Kidney (tissue), 14 donors: ENCODE measurements around the gene CD200R1L. TPM values are rescaled to one million over a fixed set of nuclear protein-coding genes. Genes with fewer than 3 reads are reported as not detected.

Experiments
- DNase-seq, 5 donors: peaks; one replicate each; pipeline ENCODE4 v3.0.0-alpha.2; 2013 to 2020
- FAIRE-seq: peaks from 2 replicates; lab custom pipeline; 2012; peaks lifted over from hg19 to GRCh38; lab: Jason Lieb, UNC
- H3K27ac ChIP-seq, 2 donors: one replicate each; pipeline ENCODE4 v1.7.0; 2013; ENCODE audit warnings: low read depth in 2 of 2, low read length in 2 of 2, inconsistent platforms in 1 of 2
- H3K27me3 ChIP-seq: one replicate; pipeline ENCODE4 v1.7.1; 2013; ENCODE audit warnings: low read length, inconsistent platforms; ENCODE audit not compliant: control insufficient read depth, insufficient read depth
- H3K36me3 ChIP-seq, 3 donors: one replicate each; pipeline versions ENCODE4 v1.7.0 to v1.7.1; 2013; ENCODE audit warnings: low read length in 3 of 3, control low read depth in 1 of 3, inconsistent platforms in 1 of 3; ENCODE audit not compliant: insufficient read depth in 3 of 3, control insufficient read depth in 2 of 3
- H3K4me1 ChIP-seq, 3 donors: one replicate each; pipeline versions ENCODE4 v1.7.0 to v1.7.1; 2013; ENCODE audit warnings: low read length in 3 of 3, inconsistent platforms in 1 of 3, low read depth in 1 of 3; ENCODE audit not compliant: control insufficient read depth in 2 of 3, insufficient read depth in 2 of 3
- H3K4me3 ChIP-seq, 3 donors: one replicate each; pipeline versions ENCODE4 v1.7.0 to v1.8.1; 2013; ENCODE audit warnings: low read length in 3 of 3, control low read depth in 1 of 3, inconsistent platforms in 1 of 3
- H3K9ac ChIP-seq, 3 donors: one replicate each; pipeline versions ENCODE4 v1.7.0 to v1.7.1; 2013; ENCODE audit warnings: low read length in 3 of 3, control low read depth in 1 of 3, inconsistent platforms in 1 of 3
- H3K9me3 ChIP-seq, 3 donors: one replicate each; pipeline versions ENCODE4 v1.7.0 to v1.7.1; 2013; ENCODE audit warnings: low read length in 3 of 3, control low read depth in 1 of 3, inconsistent platforms in 1 of 3; ENCODE audit not compliant: control insufficient read depth in 2 of 3, insufficient read depth in 1 of 3
- CTCF ChIP-seq: IDR thresholded peaks from 3 replicates; pipeline ENCODE4 v1.5.1; 2012; ENCODE audit warnings: mild to moderate bottlenecking, moderate library complexity, borderline replicate concordance; ENCODE audit not compliant: insufficient read depth; ENCODE audit errors: extremely low read depth
- intact Hi-C: fragments of 100-400 bp; cut with DNase I; formaldehyde crosslinking; loops from one replicate; pipeline ENCODE4 v1.11.1; 2022
- polyA plus RNA-seq: library from polyadenylated mRNA; stranded (reverse); fragments of 350-450 nt; fragmentation: Illumina TruSeq; extraction: RNeasy Lipid Tissue Mini Kit (QIAGEN cat#74804); gene quantifications from one replicate; pipeline ENCODE4 v1.2.3, GENCODE V29; 2014; ENCODE audit warnings: low read depth, low replicate concordance; ENCODE audit not compliant: insufficient read depth
- total RNA-seq: library from RNA; stranded (reverse); fragmentation: NEBNext Ultra II Directional; extraction: Animal tissue kit (Norgen Biotek cat#: 25700); gene quantifications from one replicate; pipeline ENCODE4 v1.2.1, GENCODE V29; 2021
- donor health status: control.
- donor health status: control.
- donor health status: control.
- donor health status: control.
- donor health status: control.
- donor health status: DM: yes; HTN: yes; CAD: no.
- donor health status: Normal renal cell carcinoma (clear cell type).

Gene CD200R1L
- total and polyA plus RNA-seq, 2 donors from 2014 or later: not detected

DNA sequence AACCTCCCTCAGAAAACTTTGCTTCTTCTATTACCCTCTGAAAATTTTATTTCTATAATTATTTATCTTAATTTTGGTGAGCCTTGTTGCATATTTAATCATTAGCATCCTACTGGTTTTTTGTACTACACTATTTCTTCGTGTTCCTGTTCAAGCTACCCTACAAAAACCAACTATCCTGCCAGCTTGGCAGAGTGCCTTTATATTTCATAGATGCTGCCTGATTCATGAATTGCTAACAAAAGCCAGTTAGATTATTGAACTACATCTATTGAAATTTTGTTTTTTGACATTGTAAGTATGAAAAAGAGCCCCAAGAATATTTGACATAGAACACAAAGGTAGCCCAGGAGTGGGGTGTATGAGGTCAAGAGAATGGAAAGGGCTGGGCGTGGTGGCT, 78.9 kb downstream of the CD200R1L start:
- H3K27ac ChIP-seq: no peak overlapping the region
- FAIRE-seq (no peak), DNase-seq (no peak)
- intact Hi-C loops: no loop called here
- no peak overlapping the region for H3K9ac ChIP-seq
- no peaks in the 10 kb centered on the region for H3K27me3 ChIP-seq
- H3K36me3 ChIP-seq: no peaks in the 10 kb centered on the region
- no peaks in the 10 kb centered on the region for H3K9me3 ChIP-seq
- no peaks in the 10 kb centered on the region for H3K4me1 ChIP-seq
- no peak for TF ChIP-seq CTCF
- no peak overlapping the region for H3K4me3 ChIP-seq

DNA sequence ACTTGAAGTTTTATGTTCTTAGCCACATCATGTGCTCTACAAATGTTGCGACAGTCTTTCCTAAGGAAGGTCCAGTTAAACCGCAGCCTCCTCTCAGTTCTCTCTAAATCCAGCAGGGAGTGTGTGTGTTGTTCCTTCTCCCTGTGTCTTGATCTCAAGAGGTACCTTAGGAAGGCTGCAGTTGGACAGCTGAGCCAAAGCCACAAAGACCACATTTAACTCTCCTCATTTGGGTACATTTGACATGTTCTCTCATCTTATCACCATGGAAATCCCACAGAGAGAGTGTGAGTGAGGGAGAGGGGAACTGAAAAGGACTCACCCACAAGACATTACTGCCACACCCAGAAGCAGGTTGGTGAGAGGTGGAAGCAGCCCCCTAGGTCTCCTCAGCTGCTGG, 79.5 kb downstream of the CD200R1L start:
- intact Hi-C loops: no loop called here
- Histone ChIP-seq H3K36me3 (no peaks in the 10 kb centered on the region), H3K4me3 (no peak overlapping the region), H3K4me1 (no peaks in the 10 kb centered on the region), H3K9ac (no peak overlapping the region), H3K9me3 (no peaks in the 10 kb centered on the region), H3K27ac (no peak overlapping the region), H3K27me3 (no peaks in the 10 kb centered on the region)
- no peak for TF ChIP-seq CTCF
- FAIRE-seq: no peak
- no peak for DNase-seq

Other genes starting within 250 kb of the CD200R1L start
- 57.5 TPM for gene CCDC80, start 205.7 kb downstream of the CD200R1L start, total RNA-seq
- gene CCDC80, start 205.7 kb downstream of the CD200R1L start, polyA plus RNA-seq: 12.0 TPM
- 2.2 TPM for gene CD200R1, start 128.2 kb upstream of the CD200R1L start, total RNA-seq
- gene CD200R1, start 128.2 kb upstream of the CD200R1L start, polyA plus RNA-seq: 0.13 TPM
- 13.7 TPM for gene GTPBP8, start 144.1 kb upstream of the CD200R1L start, total RNA-seq
- gene GTPBP8, start 144.1 kb upstream of the CD200R1L start, polyA plus RNA-seq: 11.0 TPM